Tibial artery (tissue), 4 donors: ENCODE data around the gene FUT2.
"Not testable (repeated sequence)": the region's sequence is repeated elsewhere in the genome, so short reads cannot be mapped to it uniquely, and the experiment has no call there.

Source experiments
- DNase-seq, 2 donors: peaks; one replicate each; pipeline ENCODE4 v3.0.0-alpha.2; 2019
- H3K27ac ChIP-seq, 2 donors: fragments of 200-600 bp; sonication (generic) in 1 of 2; 1 replicate in 1 of 2; 2 replicates in 1 of 2; pipeline ENCODE4 v1.5.1; 2018 to 2019; ENCODE audit warnings: mild to moderate bottlenecking in 1 of 2
- H3K27me3 ChIP-seq, 2 donors: fragments of 200-600 bp; sonication (generic) in 1 of 2; one replicate each; pipeline versions ENCODE4 v1.5.1 to v1.6.0; 2016 to 2019
- H3K36me3 ChIP-seq, 3 donors: fragments of 200-600 bp; sonication (generic) in 2 of 3; one replicate each; pipeline ENCODE4 v1.5.1; 2016 to 2019; ENCODE audit warnings: mild to moderate bottlenecking in 2 of 3
- H3K4me1 ChIP-seq, 4 donors: fragments of 200-600 bp; sonication (generic) in 2 of 4; 1 replicate in 3 of 4; 2 replicates in 1 of 4; pipeline ENCODE4 v1.5.1; 2016 to 2019
- H3K4me3 ChIP-seq, 2 donors: fragments of 200-600 bp; sonication (generic) in 1 of 2; 1 replicate in 1 of 2; 2 replicates in 1 of 2; pipeline ENCODE4 v1.5.1; 2018 to 2019; ENCODE audit warnings: mild to moderate bottlenecking in 2 of 2
- H3K9me3 ChIP-seq, 3 donors: fragments of 200-600 bp; sonication (generic) in 1 of 3; one replicate each; pipeline ENCODE4 v1.5.1; 2016 to 2019
- CTCF ChIP-seq, 2 experiments: fragments of 200-600 bp in 1 of 2; fragments of 450-650 bp in 1 of 2; IDR thresholded peaks; one replicate each; pipeline ENCODE4 v1.5.1; 2017 to 2019; ENCODE audit warnings: antibody characterized with exemption in 2 of 2, mild to moderate bottlenecking in 1 of 2, moderate library complexity in 1 of 2
- intact Hi-C: fragments of 100-400 bp; cut with DNase I; formaldehyde crosslinking; loops from one replicate; pipeline ENCODE4 v1.15.0; 2023; ENCODE audit warnings: low total_unique reads

FUT2 gene

DNA sequence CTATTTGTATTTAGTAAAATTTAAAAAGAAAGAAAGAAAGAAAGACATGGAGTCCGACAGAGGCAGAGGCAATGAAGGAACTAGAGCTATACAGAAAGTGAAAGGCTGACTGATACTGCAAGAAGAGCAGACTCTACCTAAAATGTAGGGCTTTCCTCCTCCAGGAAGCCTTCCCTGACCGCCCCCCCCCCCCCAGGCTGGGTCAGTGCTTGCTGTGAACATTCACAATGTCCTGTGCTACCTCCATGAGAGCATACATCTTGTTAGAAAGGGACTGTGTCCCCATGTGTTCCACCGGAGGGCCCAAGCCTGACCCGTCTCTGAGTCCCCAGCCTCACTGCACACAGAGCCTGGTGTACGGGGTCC lies 44.1 kb upstream of the FUT2 start:
- Histone ChIP-seq H3K9me3 (no peaks in the 10 kb centered on the region), H3K4me1 (no peaks in the 10 kb centered on the region), H3K27me3 (no peaks in the 10 kb centered on the region), H3K27ac (no peak overlapping the region), H3K4me3 (no peak overlapping the region), H3K36me3 (no peaks in the 10 kb centered on the region)
- DNase-seq: no peak
- intact Hi-C loops: no loop called here
- TF ChIP-seq CTCF (IDR thresholded peaks at IDR 0.05): no peak

DNA sequence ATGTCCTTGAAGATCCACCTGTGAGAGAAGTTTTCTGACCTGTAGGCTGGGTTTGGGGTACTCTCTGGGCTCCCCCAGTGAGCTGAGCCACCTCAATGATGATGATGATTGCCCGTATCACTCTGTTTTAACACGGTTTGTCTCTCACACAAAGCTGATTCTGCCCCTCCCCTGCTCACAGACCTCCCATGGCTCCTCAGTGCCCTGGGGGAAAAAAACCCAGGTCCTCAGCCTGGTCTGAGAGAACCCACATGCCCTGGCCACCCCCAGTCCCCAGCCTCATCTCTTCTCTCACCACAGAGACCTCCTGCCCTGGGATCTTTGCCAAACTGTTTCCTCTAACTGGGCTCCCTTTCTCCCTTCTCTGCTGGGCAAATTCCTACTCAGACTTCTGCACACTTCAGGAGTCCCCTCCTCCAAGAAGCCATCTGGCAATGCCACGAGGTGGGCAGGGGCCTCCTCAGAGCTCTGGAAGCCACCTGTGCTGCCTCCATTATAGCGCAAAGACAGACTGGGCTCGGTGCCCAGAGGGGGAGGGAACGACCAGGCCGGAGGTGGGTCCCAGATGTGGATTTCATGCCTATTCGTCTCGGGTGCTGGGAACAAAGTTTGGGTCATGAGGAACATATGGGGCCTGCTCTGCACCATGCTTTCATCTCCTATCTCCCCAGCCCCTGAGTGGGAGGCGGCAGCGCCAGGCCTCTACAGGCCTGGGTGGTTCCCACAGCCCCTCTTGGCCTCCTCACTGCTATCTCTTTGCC lies 41.3 kb upstream of the FUT2 start:
- no peak for TF ChIP-seq CTCF (IDR thresholded peaks at IDR 0.05)
- H3K36me3 ChIP-seq: no peaks in the 10 kb centered on the region
- DNase-seq: no peak
- intact Hi-C loops: no loop called here
- H3K27ac ChIP-seq: no peak overlapping the region
- no peak overlapping the region for H3K4me3 ChIP-seq
- no peaks in the 10 kb centered on the region for H3K9me3 ChIP-seq
- H3K4me1 ChIP-seq: no peaks in the 10 kb centered on the region
- no peaks in the 10 kb centered on the region for H3K27me3 ChIP-seq

DNA sequence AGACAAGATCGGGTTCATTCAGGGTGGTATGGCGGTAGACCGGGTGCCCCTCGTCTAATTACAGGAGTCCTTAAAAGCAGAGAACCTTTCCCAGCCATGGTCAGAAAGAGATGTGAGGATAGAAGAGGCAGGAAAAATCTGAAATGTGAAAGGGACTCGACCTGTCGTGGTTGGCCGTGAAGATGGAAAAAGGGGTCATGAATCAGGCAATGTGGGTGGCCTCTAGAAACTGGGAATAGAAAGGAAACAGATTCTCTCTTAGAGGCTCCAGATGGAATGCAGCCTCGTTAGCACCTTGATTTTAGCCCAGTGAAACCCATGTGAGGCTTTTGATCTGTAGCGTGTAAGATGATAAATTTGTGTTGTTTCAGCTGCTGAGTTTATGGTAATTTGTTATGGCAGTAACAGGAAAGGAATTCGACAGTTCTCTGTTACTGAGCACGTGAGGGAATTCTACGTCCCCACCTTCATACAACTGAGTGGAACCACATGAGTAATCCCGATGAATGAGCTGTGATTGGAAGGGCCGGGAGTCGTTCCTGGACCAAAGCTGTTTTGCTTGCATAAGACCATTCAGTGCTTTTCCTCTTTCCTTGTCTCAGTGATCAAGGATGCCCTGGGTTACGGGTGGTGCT lies 38.8 kb upstream of the FUT2 start:
- Histone ChIP-seq H3K27me3 (no peaks in the 10 kb centered on the region), H3K27ac (no peak overlapping the region), H3K4me3 (no peak overlapping the region), H3K36me3 (no peaks in the 10 kb centered on the region), H3K4me1 (peaks cover 0 to 9% (median 4%) of the 10 kb centered on the region in 4 donors), H3K9me3 (no peaks in the 10 kb centered on the region)
- DNase-seq: no peak
- intact Hi-C loops: no loop called here
- no peak for TF ChIP-seq CTCF (IDR thresholded peaks at IDR 0.05)

DNA sequence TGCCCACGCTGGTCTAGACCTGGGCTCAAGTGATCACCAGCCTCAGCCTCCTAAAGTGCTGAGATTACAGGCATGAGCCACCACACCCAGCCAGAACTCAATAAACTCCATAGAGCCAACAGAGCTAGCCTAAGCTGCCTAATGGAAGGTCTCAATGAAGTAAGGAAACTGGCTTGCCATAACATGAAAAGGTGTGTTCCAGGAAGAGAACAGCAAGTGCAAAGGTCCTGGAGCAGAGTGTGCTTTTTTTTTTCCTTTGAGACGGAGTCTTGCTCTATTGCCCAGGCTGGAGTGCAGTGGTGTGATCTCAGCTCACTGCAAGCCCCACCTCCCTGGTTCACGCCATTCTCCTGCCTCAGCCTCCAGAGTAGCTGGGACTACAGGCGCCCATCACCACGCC lies 37.9 kb upstream of the FUT2 start:
- H3K4me1 ChIP-seq, H3K27ac ChIP-seq, H3K4me3 ChIP-seq, H3K9me3 ChIP-seq, intact Hi-C loops, H3K36me3 ChIP-seq, H3K27me3 ChIP-seq, DNase-seq: not testable (repeated sequence)

DNA sequence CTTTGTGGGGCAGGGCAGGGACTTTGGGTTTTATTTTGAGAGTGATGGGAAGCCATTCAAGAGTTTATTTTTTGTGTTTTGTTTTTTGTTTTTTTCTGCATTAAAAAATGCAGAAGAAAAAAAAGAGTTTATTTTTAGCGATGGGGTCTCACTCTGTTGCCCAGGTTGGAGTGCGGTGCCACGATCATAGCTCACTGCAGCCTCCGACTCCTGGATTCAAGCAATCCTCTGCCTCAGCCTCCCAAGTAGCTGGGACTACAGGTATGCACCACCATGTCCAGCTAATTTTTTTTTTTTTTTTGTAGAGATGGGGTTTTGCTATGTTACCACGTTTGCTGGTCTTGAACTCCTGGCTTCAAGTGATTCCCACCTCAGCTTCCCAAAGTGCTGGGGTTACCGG lies 37.3 kb upstream of the FUT2 start:
- no peaks in the 10 kb centered on the region for H3K27me3 ChIP-seq
- no peak overlapping the region for H3K4me3 ChIP-seq
- no peak for TF ChIP-seq CTCF (IDR thresholded peaks at IDR 0.05)
- H3K36me3 ChIP-seq: no peaks in the 10 kb centered on the region
- no peak overlapping the region for H3K27ac ChIP-seq
- H3K9me3 ChIP-seq: no peaks in the 10 kb centered on the region
- intact Hi-C loops: no loop called here
- no peak for DNase-seq
- H3K4me1 ChIP-seq: peaks cover 0 to 9% (median 4%) of the 10 kb centered on the region in 4 donors

DNA sequence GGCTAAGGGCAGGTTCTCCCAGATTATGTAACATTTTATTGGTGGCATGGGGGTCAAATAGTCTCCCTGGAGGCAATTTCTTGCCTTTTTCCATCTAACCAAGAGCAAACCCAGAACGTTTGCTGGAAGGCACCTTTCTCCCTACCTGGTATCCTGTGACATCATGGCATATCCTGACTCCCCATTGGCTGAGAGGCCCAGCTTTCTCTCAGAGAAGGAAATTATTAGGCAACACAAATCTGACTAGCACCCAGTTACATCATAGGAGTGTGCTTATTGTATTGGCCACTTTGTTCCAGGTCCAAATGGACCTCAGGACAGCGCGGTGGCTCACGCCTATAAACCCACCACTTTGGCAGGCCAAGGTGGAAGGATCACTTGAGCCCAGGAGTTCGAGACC lies 36.0 kb upstream of the FUT2 start:
- no peak for TF ChIP-seq CTCF (IDR thresholded peaks at IDR 0.05)
- intact Hi-C loops: no loop called here
- no peak for DNase-seq

More for the DNA sequence above, 36.0 kb upstream of the FUT2 start:
- Histone ChIP-seq H3K4me3 (no peak overlapping the region), H3K27ac (no peak overlapping the region), H3K27me3 (no peaks in the 10 kb centered on the region), H3K9me3 (no peaks in the 10 kb centered on the region), H3K36me3 (no peaks in the 10 kb centered on the region), H3K4me1 (peaks cover 0 to 9% (median 4%) of the 10 kb centered on the region in 4 donors)
